AG09309 (cell line): Measurements from ENCODE around the gene TMEM266.

ENCODE experiments used
- DNase-seq: peaks from one replicate; pipeline ENCODE4 v3.0.0-alpha.2; 2010; ENCODE audit warnings: low read depth
- H3K4me3 ChIP-seq: 2 replicates; pipeline ENCODE4 v1.5.1; 2011; ENCODE audit warnings: mild to moderate bottlenecking, low read depth, low read length, moderate library complexity; ENCODE audit not compliant: control insufficient read depth
- CTCF ChIP-seq: IDR thresholded peaks from 2 replicates; pipeline ENCODE4 v1.5.1; 2011; ENCODE audit warnings: mild to moderate bottlenecking, low read depth, low read length, inconsistent platforms; ENCODE audit not compliant: insufficient read depth, control insufficient read depth; ENCODE audit errors: missing control alignments

Gene TMEM266

GRCh38 chr15:76058714-76059319 lies 968 bp upstream of the TMEM266 start:
- DNase-seq: no peak
- peak overlapping the region; percentile 57 for H3K4me3 ChIP-seq
- peak; percentile 20 for TF ChIP-seq CTCF

GRCh38 chr15:76060118-76060989 lies 569 bp downstream of the TMEM266 start:
- DNase-seq: no peak

GRCh38 chr15:76061700-76062099 lies 1.9 kb downstream of the TMEM266 start:
- no peak for TF ChIP-seq CTCF
- H3K4me3 ChIP-seq: no peak overlapping the region
- DNase-seq: no peak

More at GRCh38 chr15:76060118-76060989, 569 bp downstream of the TMEM266 start:
- no peak for TF ChIP-seq CTCF
- peak overlapping the region; percentile 47 for H3K4me3 ChIP-seq

GRCh38 chr15:76062286-76062685 lies 2.5 kb downstream of the TMEM266 start:
- no peak for DNase-seq
- no peak overlapping the region for H3K4me3 ChIP-seq
- TF ChIP-seq CTCF: no peak

GRCh38 chr15:76064375-76064774 lies 4.6 kb downstream of the TMEM266 start:
- no peak for TF ChIP-seq CTCF
- H3K4me3 ChIP-seq: no peak overlapping the region
- DNase-seq: no peak

- H3K4me3 ChIP-seq: no peak overlapping the region
- TF ChIP-seq CTCF: no peak
- no peak for DNase-seq
Measured at GRCh38 chr15:76065245-76065644, 5.5 kb downstream of the TMEM266 start.
